Measurements from ENCODE around the gene USP34.

Gene USP34

DNA sequence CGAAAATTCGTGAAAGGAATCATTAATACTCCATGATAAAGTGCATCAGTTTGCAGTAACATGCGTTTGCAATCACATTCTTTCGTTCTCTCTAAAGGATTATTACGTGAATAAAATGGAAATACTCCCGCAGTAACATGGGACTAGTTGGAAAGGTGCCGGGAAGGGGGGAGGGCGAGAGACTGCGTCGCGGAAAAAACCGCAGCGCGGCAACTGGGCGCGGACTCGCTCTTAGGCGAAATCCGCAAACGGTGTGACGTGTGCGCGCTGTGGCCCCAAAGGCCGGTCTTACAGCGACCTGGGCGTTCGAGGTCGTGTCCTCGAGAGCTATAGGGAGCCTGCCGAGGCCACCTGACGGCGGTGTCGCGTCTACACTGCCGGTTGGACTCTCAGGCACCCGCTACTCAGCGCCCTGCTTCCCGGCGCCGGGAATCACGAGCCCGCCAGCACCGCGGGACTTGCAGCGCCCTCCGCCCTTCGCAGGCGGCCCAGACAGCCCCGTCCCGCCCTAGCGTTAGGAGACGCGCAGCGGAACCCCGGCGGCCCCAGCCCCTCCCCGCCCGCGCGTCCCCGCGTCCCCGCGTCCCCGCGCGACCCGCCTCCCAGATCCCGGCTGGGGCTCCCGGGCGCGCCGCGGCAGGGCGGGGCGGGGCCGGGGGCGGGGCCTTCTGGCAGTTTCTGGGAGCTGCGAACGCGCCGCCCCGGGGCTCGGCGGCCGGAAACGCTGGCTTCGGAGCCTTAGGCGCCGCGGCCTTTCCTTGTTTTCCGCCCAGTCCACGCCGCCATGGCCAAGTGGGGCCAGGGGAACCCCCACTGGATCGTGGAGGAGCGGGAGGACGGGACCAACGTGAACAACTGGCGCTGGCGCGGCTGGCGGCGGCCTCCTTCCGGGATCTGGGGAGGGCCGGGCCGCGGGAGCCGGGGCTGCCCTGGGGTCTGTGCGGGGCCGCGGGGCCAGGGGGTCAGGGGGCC, 293.8 kb downstream of the USP34 start (continued):
- TF ChIP-seq RBAK (tag by site-specific recombination; IDR thresholded peaks at IDR 0.05) (no peak), SP7 (tag by site-specific recombination; IDR thresholded peaks at IDR 0.05) (peak; percentile 76), ZSCAN23 (tag by site-specific recombination; IDR thresholded peaks at IDR 0.05) (0 out of 2 replicates have a peak, but pooled peaks have one; percentile 48), ZNF747 (tag by site-specific recombination; IDR thresholded peaks at IDR 0.05) (no peak), ZNF664 (tag by site-specific recombination; IDR thresholded peaks at IDR 0.05) (no peak), TCF7L2 (IDR thresholded peaks at IDR 0.05; ENCODE audit: borderline replicate concordance, low read depth, low read length) (no peak), ZNF350 (tag by site-specific recombination; IDR thresholded peaks at IDR 0.05) (no peak), ZNF623 (tag by site-specific recombination; IDR thresholded peaks at IDR 0.05) (0 out of 2 replicates have a peak, but pooled peaks have one; percentile 8), ZNF76 (tag by site-specific recombination; IDR thresholded peaks at IDR 0.05; ENCODE audit: borderline replicate concordance, low read depth) (peak; percentile 72; the same call in 1 of the 2 replicates), OSR2 (tag by site-specific recombination; IDR thresholded peaks at IDR 0.05) (no peak), ZNF2 (tag by site-specific recombination; IDR thresholded peaks at IDR 0.05) (peak; percentile 73), ZNF521 (tag by site-specific recombination; IDR thresholded peaks at IDR 0.05) (no peak), ZNF37A (tag by site-specific recombination; IDR thresholded peaks at IDR 0.05) (no peak), ZNF324 (tag by site-specific recombination; IDR thresholded peaks at IDR 0.05) (0 out of 2 replicates have a peak, but pooled peaks have one; percentile 67), ZNF335 (tag by site-specific recombination; conservative IDR thresholded peaks at IDR 0.05) (peak; percentile 87), ZNF791 (tag by site-specific recombination; IDR thresholded peaks at IDR 0.05) (0 out of 2 replicates have a peak, but pooled peaks have one; percentile 28), KLF16 (tag by site-specific recombination; IDR thresholded peaks at IDR 0.05) (peak; percentile 79), ZNF660 (tag by site-specific recombination; IDR thresholded peaks at IDR 0.05) (peak; percentile 17; the same call in 1 of the 2 replicates), ZNF19 (tag by site-specific recombination; IDR thresholded peaks at IDR 0.05; ENCODE audit: low read depth) (no peak)
- TF ChIP-seq, protein P1, sequence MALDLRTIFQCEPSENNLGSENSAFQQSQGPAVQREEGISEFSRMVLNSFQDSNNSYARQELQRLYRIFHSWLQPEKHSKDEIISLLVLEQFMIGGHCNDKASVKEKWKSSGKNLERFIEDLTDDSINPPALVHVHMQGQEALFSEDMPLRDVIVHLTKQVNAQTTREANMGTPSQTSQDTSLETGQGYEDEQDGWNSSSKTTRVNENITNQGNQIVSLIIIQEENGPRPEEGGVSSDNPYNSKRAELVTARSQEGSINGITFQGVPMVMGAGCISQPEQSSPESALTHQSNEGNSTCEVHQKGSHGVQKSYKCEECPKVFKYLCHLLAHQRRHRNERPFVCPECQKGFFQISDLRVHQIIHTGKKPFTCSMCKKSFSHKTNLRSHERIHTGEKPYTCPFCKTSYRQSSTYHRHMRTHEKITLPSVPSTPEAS (tag by site-specific recombination; IDR thresholded peaks at IDR 0.05): peak; percentile 31; the same call in 1 of the 2 replicates
- TF ChIP-seq, protein P2, sequence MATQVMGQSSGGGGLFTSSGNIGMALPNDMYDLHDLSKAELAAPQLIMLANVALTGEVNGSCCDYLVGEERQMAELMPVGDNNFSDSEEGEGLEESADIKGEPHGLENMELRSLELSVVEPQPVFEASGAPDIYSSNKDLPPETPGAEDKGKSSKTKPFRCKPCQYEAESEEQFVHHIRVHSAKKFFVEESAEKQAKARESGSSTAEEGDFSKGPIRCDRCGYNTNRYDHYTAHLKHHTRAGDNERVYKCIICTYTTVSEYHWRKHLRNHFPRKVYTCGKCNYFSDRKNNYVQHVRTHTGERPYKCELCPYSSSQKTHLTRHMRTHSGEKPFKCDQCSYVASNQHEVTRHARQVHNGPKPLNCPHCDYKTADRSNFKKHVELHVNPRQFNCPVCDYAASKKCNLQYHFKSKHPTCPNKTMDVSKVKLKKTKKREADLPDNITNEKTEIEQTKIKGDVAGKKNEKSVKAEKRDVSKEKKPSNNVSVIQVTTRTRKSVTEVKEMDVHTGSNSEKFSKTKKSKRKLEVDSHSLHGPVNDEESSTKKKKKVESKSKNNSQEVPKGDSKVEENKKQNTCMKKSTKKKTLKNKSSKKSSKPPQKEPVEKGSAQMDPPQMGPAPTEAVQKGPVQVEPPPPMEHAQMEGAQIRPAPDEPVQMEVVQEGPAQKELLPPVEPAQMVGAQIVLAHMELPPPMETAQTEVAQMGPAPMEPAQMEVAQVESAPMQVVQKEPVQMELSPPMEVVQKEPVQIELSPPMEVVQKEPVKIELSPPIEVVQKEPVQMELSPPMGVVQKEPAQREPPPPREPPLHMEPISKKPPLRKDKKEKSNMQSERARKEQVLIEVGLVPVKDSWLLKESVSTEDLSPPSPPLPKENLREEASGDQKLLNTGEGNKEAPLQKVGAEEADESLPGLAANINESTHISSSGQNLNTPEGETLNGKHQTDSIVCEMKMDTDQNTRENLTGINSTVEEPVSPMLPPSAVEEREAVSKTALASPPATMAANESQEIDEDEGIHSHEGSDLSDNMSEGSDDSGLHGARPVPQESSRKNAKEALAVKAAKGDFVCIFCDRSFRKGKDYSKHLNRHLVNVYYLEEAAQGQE (tag by site-specific recombination; IDR thresholded peaks at IDR 0.05): no peak
- TF ChIP-seq, protein P3, sequence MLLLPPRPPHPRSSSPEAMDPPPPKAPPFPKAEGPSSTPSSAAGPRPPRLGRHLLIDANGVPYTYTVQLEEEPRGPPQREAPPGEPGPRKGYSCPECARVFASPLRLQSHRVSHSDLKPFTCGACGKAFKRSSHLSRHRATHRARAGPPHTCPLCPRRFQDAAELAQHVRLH (tag by site-specific recombination; IDR thresholded peaks at IDR 0.05): no peak
- TF ChIP-seq, protein P4, sequence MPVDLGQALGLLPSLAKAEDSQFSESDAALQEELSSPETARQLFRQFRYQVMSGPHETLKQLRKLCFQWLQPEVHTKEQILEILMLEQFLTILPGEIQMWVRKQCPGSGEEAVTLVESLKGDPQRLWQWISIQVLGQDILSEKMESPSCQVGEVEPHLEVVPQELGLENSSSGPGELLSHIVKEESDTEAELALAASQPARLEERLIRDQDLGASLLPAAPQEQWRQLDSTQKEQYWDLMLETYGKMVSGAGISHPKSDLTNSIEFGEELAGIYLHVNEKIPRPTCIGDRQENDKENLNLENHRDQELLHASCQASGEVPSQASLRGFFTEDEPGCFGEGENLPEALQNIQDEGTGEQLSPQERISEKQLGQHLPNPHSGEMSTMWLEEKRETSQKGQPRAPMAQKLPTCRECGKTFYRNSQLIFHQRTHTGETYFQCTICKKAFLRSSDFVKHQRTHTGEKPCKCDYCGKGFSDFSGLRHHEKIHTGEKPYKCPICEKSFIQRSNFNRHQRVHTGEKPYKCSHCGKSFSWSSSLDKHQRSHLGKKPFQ (tag by site-specific recombination; IDR thresholded peaks at IDR 0.05): no peak
- TF ChIP-seq, protein P5, sequence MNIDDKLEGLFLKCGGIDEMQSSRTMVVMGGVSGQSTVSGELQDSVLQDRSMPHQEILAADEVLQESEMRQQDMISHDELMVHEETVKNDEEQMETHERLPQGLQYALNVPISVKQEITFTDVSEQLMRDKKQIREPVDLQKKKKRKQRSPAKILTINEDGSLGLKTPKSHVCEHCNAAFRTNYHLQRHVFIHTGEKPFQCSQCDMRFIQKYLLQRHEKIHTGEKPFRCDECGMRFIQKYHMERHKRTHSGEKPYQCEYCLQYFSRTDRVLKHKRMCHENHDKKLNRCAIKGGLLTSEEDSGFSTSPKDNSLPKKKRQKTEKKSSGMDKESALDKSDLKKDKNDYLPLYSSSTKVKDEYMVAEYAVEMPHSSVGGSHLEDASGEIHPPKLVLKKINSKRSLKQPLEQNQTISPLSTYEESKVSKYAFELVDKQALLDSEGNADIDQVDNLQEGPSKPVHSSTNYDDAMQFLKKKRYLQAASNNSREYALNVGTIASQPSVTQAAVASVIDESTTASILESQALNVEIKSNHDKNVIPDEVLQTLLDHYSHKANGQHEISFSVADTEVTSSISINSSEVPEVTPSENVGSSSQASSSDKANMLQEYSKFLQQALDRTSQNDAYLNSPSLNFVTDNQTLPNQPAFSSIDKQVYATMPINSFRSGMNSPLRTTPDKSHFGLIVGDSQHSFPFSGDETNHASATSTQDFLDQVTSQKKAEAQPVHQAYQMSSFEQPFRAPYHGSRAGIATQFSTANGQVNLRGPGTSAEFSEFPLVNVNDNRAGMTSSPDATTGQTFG (tag by site-specific recombination; IDR thresholded peaks at IDR 0.05; ENCODE audit: borderline replicate concordance): no peak
- TF ChIP-seq, protein P6, sequence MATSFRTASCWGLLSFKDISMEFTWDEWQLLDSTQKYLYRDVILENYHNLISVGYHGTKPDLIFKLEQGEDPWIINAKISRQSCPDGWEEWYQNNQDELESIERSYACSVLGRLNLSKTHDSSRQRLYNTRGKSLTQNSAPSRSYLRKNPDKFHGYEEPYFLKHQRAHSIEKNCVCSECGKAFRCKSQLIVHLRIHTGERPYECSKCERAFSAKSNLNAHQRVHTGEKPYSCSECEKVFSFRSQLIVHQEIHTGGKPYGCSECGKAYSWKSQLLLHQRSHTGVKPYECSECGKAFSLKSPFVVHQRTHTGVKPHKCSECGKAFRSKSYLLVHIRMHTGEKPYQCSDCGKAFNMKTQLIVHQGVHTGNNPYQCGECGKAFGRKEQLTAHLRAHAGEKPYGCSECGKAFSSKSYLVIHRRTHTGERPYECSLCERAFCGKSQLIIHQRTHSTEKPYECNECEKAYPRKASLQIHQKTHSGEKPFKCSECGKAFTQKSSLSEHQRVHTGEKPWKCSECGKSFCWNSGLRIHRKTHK (tag by site-specific recombination; IDR thresholded peaks at IDR 0.05): no peak
